Right lobe of liver (tissue), 4 donors: Measurements from ENCODE around the gene PSMC3IP.
A peak's percentile ranks its signal among the peaks of the same experiment; 100 is the strongest.

Experiments
- POLR2A ChIP-seq: fragments of 450-650 bp; IDR thresholded peaks from one replicate; pipeline ENCODE4 v1.6.1; 2017; ENCODE audit warnings: antibody characterized with exemption, mild to moderate bottlenecking
- TF ChIP-seq, protein P1 (sequence below), 4 donors: fragments of 200-600 bp in 3 of 4; fragments of 450-650 bp in 1 of 4; IDR thresholded peaks; one replicate each; pipeline versions ENCODE4 v1.5.1 to v1.8.0; 2016 to 2022; ENCODE audit warnings: antibody characterized with exemption in 4 of 4, mild to moderate bottlenecking in 2 of 4
- donor health status: DM: no; HTN: no; CAD: no.
- donor health status: DM: no; HTN: no; CAD: no.
- donor health status: DM: no; HTN: yes; CAD: no.

DNA sequence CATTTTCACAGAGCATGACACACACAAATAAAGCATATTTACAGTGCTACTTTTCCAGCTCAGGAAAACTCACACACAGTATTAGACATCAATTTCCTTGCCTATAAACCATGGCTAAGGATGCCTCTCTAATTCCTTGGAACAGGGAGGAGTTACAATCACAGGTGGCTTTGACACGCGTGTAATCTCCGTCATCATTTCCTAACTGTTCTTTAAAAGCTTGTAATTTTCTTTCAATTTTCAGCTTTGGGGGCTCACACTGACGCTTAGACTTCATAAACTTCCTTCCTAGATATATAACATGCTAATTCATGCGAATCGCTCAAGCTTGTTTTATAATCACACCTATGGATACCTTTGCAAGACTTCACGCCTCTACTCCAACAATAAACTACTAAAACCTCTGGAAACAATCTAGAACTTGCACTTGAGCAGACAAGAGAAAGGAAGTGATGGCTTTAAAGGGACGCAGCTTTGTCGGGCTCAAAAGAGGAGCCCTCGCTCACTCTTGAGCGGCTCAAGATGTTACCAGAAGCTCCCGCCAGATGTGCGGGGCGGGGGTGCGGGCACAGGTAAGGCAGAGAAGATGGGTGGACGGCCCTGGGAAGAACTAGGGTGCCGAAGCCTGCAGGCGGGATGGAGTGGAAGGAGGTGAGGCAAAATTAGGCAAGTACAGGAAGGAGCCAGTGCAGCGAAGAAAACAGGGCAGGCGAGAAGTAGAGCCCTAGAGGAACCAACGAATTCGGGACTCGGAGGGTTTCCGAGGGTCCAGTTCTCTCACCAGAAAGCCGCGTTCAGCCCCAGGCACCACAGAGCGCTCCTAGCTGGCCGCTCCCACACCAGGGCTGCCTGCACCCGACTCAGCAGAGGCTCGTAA is 31.0 kb upstream of the PSMC3IP start:
- TF ChIP-seq, protein P1, sequence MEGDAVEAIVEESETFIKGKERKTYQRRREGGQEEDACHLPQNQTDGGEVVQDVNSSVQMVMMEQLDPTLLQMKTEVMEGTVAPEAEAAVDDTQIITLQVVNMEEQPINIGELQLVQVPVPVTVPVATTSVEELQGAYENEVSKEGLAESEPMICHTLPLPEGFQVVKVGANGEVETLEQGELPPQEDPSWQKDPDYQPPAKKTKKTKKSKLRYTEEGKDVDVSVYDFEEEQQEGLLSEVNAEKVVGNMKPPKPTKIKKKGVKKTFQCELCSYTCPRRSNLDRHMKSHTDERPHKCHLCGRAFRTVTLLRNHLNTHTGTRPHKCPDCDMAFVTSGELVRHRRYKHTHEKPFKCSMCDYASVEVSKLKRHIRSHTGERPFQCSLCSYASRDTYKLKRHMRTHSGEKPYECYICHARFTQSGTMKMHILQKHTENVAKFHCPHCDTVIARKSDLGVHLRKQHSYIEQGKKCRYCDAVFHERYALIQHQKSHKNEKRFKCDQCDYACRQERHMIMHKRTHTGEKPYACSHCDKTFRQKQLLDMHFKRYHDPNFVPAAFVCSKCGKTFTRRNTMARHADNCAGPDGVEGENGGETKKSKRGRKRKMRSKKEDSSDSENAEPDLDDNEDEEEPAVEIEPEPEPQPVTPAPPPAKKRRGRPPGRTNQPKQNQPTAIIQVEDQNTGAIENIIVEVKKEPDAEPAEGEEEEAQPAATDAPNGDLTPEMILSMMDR (IDR thresholded peaks at IDR 0.05), result peak in 1 of 4 donors; percentile 12
- no peak for TF ChIP-seq POLR2A
